GM12873 (cell line): Measurements from ENCODE around the gene CASR.

Experiments
- TF ChIP-seq, protein P1 (sequence below): IDR thresholded peaks from 2 replicates; pipeline ENCODE4 v1.5.1; 2012; ENCODE audit warnings: low read depth, mild to moderate bottlenecking, moderate library complexity, low read length, control low read depth; ENCODE audit not compliant: insufficient read depth; ENCODE audit errors: missing control alignments

The CASR gene

GRCh38 chr3:122190525-122190924 is 7.1 kb downstream of the CASR start:
- TF ChIP-seq, protein P1, sequence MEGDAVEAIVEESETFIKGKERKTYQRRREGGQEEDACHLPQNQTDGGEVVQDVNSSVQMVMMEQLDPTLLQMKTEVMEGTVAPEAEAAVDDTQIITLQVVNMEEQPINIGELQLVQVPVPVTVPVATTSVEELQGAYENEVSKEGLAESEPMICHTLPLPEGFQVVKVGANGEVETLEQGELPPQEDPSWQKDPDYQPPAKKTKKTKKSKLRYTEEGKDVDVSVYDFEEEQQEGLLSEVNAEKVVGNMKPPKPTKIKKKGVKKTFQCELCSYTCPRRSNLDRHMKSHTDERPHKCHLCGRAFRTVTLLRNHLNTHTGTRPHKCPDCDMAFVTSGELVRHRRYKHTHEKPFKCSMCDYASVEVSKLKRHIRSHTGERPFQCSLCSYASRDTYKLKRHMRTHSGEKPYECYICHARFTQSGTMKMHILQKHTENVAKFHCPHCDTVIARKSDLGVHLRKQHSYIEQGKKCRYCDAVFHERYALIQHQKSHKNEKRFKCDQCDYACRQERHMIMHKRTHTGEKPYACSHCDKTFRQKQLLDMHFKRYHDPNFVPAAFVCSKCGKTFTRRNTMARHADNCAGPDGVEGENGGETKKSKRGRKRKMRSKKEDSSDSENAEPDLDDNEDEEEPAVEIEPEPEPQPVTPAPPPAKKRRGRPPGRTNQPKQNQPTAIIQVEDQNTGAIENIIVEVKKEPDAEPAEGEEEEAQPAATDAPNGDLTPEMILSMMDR: no peak

DNA sequence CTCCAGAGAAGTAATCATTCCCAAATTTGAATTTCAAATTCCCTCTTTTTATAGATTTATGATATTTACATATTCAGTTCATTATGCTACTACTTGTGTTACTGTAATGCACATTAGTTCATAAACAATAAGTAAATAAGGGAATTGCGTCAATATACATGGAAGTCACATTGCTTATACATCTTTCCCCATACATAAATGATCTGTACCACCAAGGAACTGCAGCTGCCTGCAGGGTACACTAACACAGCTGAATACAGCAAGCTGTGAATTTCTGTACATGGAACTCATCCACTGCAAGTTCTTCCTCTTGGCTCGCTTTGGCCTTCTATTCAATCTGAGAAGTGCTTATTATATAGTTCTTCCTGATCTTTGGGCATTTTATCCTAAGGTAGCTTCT is 15.5 kb downstream of the CASR start:
- TF ChIP-seq, protein P1: no peak

DNA sequence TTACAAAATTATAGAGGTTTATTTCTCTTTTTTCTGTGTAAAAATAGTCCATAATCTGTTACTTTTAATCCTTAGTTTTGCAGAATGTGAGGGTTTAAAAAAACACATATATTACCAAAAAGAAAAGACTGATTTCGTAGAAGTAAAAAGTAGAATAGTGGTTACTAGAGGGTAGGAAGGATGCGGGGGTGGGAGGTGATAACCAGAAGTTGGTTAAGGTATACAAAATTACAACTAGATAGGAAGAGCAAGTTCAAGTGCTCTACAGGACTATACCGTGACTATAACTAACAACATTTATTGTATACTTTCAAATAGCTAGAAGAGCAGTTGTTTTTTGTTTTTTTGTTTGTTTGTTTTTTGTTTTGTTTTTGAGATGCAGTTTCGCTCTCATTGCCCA is 16.1 kb downstream of the CASR start:
- TF ChIP-seq, protein P1: no peak

DNA sequence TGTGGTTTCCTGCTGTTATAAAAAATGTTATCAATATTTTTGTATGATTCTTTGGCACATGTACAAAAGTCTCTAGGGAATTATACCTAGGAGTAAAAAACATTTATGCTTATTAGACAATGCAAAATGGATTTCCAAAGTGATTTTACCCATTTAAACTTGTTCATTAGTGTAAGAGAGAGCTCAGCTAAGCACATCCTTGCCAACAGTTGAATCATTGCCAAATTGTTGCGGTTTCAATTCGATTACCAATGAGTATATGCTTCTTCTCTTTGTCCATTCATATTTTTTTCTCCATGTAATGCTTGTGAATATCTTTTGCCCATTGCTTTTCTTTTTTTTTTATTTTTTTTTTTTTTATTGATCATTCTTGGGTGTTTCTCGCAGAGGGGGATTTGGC is 17.2 kb downstream of the CASR start:
- TF ChIP-seq, protein P1: no peak

GRCh38 chr3:122208579-122208978 is 25.1 kb downstream of the CASR start:
- TF ChIP-seq, protein P1: no peak

GRCh38 chr3:122213650-122214049 is 30.2 kb downstream of the CASR start:
- TF ChIP-seq, protein P1: no peak

DNA sequence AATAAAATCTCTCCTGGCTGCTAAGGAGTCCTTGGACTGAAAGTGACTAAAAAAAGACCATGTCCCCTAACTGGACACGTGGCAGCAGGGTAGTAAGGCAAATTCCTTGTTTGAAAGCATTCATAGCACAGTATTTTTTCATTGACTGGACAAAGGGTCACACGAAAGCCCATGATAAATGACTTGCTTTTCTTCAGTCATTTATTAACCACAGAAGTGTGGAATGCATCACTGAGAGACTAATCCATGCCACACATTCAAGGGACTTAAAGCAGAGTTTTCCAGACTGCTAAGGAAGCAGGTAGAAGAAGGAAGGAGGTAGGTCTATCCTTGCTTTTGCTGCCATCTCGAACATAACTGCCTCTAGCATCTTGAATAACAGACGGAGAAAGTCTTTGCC is 31.2 kb downstream of the CASR start:
- TF ChIP-seq, protein P1: no peak
